HL-60 (cell line): ENCODE data around the gene GPR84.
A peak's percentile ranks its signal among the peaks of the same experiment; 100 is the strongest.

ENCODE experiments used
- DNase-seq, 2 experiments: peaks; one replicate each; pipeline ENCODE4 v3.0.0-alpha.2; 2010 to 2020; ENCODE audit warnings: low read depth in 1 of 2, low spot score in 1 of 2
- H3K27ac ChIP-seq: fragments of 250-450 bp; sonication (Bioruptor Pico); replicated peaks from 2 replicates; pipeline ENCODE4 v1.5.1; 2020; ENCODE audit warnings: mild to moderate bottlenecking, moderate library complexity
- H3K27me3 ChIP-seq: fragments of 250-450 bp; sonication (Bioruptor Pico); 2 replicates; pipeline ENCODE4 v1.5.1; 2021; ENCODE audit warnings: mild to moderate bottlenecking, moderate library complexity; ENCODE audit not compliant: insufficient read depth, poor library complexity, severe bottlenecking
- H3K4me3 ChIP-seq: replicated peaks from 2 replicates; pipeline ENCODE4 v1.5.1; 2011; ENCODE audit warnings: mild to moderate bottlenecking, control low read depth, low read length; ENCODE audit not compliant: insufficient read depth
- CTCF ChIP-seq: IDR thresholded peaks from one replicate; pipeline ENCODE4 v1.5.1; 2011; ENCODE audit warnings: low read length, control low read depth, inconsistent platforms; ENCODE audit not compliant: insufficient read depth
- GABPA ChIP-seq: IDR thresholded peaks from 2 replicates; pipeline ENCODE4 v1.6.1; 2012; ENCODE audit warnings: low read depth
- POLR2AphosphoS5 ChIP-seq: IDR thresholded peaks from 2 replicates; pipeline ENCODE4 v1.6.1; 2012; ENCODE audit warnings: low read depth
- REST ChIP-seq: IDR thresholded peaks from 2 replicates; pipeline ENCODE4 v1.6.1; 2012; ENCODE audit warnings: low read depth; ENCODE audit not compliant: insufficient replicate concordance
- SPI1 ChIP-seq: IDR thresholded peaks from 2 replicates; pipeline ENCODE4 v1.6.1; 2012; ENCODE audit warnings: low read depth, mild to moderate bottlenecking, borderline replicate concordance

Gene GPR84

GRCh38 chr12:54393207-54393609 is 28.9 kb upstream of the GPR84 start:
- DNase-seq, result peak in 1 of 2 experiments; percentile 54
- H3K27ac ChIP-seq, result peak overlapping the region; percentile 50
- H3K4me3 ChIP-seq, result no peak overlapping the region
- TF ChIP-seq GABPA (no peak), SPI1 (no peak), CTCF (no peak), REST (no peak), POLR2AphosphoS5 (no peak)
- no peaks in the 10 kb centered on the region for H3K27me3 ChIP-seq

- DNase-seq, result no peak
- Histone ChIP-seq H3K27ac (peak overlapping the region; percentile 50; the same call in 1 of the 2 replicates), H3K4me3 (no peak overlapping the region), H3K27me3 (no peaks in the 10 kb centered on the region)
- TF ChIP-seq GABPA (no peak), REST (no peak), CTCF (no peak), SPI1 (no peak), POLR2AphosphoS5 (no peak)
Observed at GRCh38 chr12:54392485-54393206, 28.4 kb upstream of the GPR84 start.

GRCh38 chr12:54390668-54391551 is 26.6 kb upstream of the GPR84 start:
- no peaks in the 10 kb centered on the region for H3K27me3 ChIP-seq

More at GRCh38 chr12:54390668-54391551, 26.6 kb upstream of the GPR84 start:
- no peak overlapping the region for H3K4me3 ChIP-seq
- no peak for TF ChIP-seq REST
- no peak for TF ChIP-seq POLR2AphosphoS5
- no peak for TF ChIP-seq CTCF
- TF ChIP-seq GABPA, result no peak
- TF ChIP-seq SPI1, result peak; percentile 20; the same call in 1 of the 2 replicates
- DNase-seq, result no peak
- no peak overlapping the region for H3K27ac ChIP-seq
